GM12874 (cell line): ENCODE data around the gene PTPRM.

Experiments used
- CTCF ChIP-seq: IDR thresholded peaks from 2 replicates; pipeline ENCODE4 v1.5.1; 2011; ENCODE audit warnings: low read depth, mild to moderate bottlenecking, control low read depth, low read length, moderate library complexity; ENCODE audit not compliant: insufficient read depth

Gene PTPRM

DNA sequence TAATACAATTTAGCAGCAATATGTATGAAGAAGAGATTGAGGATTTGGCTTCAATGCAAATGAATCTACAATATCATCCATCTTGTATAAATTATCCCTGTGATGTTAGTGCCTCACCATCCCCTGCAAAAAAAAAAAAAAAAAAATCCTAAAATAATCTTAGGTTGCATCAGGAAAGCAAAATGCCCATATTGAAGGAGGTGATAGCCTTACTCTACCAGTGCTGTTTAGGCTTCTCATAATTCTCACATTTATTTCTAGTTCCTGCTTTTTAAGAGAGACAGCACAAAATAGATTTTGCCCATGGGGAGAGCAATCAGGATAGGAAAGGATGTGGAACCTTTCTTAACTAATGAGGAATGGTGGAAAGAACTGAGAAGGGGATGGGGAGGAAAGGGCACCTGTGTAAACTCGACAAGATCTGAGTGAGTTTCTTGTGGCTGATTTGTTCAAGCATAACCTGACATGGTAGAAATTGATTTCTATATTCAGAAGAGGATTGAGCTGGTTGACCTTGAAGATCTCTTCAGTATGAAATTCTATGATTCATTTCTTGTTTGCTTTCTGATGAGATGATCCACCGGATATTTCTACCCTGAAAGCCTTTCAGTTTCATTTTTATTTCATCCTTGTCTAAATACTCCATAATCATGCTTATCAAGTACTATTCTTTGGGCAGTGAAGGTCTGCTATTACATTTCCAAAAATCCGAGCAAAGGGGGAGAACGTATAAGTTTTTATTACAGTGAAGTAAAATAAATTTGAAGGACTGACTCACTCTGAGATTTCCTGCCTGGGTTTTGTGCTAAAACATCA is 391.2 kb downstream of the PTPRM start:
- no peak for TF ChIP-seq CTCF

DNA sequence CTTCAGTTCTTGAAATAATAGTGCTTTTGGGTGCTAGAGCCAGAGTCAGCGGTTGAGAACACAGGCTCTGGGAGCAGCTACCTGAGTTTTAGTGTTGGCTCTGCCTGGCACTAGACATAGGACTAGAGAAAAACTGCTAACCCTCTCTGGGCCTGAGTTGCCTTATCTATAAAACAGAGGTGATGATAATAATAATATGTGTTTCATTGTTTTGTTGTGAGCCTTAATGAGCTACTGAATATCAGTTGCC is 391.7 kb downstream of the PTPRM start:
- no peak for TF ChIP-seq CTCF

GRCh38 chr18:7974200-7974874 is 407.2 kb downstream of the PTPRM start:
- TF ChIP-seq CTCF, result no peak

GRCh38 chr18:7977897-7978296 is 410.8 kb downstream of the PTPRM start:
- TF ChIP-seq CTCF, result no peak

DNA sequence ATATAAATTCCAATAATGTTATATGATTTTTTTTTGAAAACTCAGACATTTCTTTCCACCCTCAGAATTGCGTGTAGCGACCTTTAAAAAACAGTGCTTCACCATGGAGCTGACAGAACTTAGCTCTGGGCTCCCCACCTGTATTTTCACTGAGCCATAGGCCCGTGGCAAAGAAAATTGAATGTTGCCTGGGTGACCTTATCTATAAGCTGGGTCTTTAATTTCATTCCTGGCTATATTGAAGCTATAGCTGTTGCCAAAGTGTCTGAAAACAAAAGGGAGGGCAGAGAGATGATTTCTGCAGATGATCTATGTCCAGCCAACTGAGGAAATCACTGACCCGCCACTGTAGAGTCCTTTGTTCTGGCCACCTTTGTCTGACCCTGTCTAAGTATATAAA is 411.7 kb downstream of the PTPRM start:
- no peak for TF ChIP-seq CTCF

DNA sequence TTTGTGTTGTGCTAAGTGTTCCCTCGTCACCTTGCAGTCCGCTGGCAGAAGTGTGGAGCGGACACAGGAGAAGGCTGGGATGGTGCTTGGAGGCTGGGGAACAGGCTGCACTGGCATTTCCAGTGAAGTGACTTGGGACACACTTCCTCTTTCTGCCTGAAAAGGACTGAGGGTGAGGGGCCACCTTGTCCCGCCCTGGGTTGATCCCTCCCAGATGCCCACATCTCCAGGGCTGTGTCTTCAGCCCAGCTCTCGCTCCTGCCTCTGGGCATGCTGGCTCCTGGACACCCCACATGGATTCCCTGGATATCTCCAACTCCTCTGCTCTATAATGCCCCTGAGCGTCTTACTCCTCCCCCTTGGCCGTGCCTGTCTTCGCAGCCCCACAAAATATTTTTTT is 412.6 kb downstream of the PTPRM start:
- TF ChIP-seq CTCF, result no peak

DNA sequence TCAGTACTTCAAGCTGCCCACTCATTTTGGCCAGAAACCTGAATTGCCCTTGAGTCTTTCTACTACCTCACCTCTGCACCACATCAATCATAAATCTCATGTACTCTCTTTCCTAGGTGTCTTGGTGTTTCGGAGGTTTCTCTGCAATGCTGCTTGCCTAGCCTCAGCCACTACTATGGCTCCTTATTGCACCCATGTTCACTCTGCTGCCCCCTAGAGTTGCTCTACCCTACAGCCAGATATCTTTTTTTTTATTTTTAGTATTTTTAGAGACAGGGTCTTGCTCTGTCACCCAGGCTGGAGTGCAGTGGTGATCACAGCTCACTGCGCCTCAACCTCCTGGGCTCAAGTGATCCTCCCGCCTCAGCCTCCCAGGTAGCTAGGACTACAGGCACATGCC is 413.0 kb downstream of the PTPRM start:
- TF ChIP-seq CTCF, result peak; percentile 19; the same call in 1 of the 2 replicates
